Muscle layer of duodenum (tissue), 2 donors: ENCODE measurements around the gene GLIS1.
A peak's percentile ranks its signal among the peaks of the same experiment; 100 is the strongest.

Experiments
- H3K27ac ChIP-seq: one replicate; pipeline ENCODE4 v1.7.0; 2013; ENCODE audit warnings: mild to moderate bottlenecking, low read length
- H3K27me3 ChIP-seq: one replicate; pipeline ENCODE4 v1.7.0; 2013; ENCODE audit warnings: low read depth, mild to moderate bottlenecking, control low read depth, low read length
- H3K36me3 ChIP-seq, 2 donors: one replicate each; pipeline ENCODE4 v1.7.0; 2013; ENCODE audit warnings: low read length in 2 of 2, control low read depth in 1 of 2, mild to moderate bottlenecking in 1 of 2; ENCODE audit not compliant: insufficient read depth in 2 of 2, control insufficient read depth in 1 of 2
- H3K4me1 ChIP-seq, 2 donors: one replicate each; pipeline ENCODE4 v1.7.0; 2013; ENCODE audit warnings: low read length in 2 of 2, mild to moderate bottlenecking in 2 of 2, control low read depth in 1 of 2, moderate library complexity in 1 of 2; ENCODE audit not compliant: insufficient read depth in 2 of 2, control insufficient read depth in 1 of 2
- H3K4me3 ChIP-seq, 2 donors: one replicate each; pipeline ENCODE4 v1.7.0; 2013; ENCODE audit warnings: low read length in 2 of 2, low read depth in 1 of 2, mild to moderate bottlenecking in 1 of 2
- H3K9me3 ChIP-seq, 2 donors: one replicate each; pipeline ENCODE4 v1.7.0; 2013; ENCODE audit warnings: low read length in 2 of 2, control low read depth in 1 of 2, mild to moderate bottlenecking in 1 of 2; ENCODE audit not compliant: control insufficient read depth in 1 of 2
- donor health status: healthy.

Gene GLIS1

GRCh38 chr1:53739109-53739681 is at the start of gene GLIS1:
Gene GLIS1, minus strand, starts transcription at chr1:53739164. Its CDS starts 1,100 bp downstream, at chr1:53738064.
- peaks cover 5 to 17% of the 10 kb centered on the region in 2 donors for H3K4me1 ChIP-seq
- no peak within 1 kb of the TSS for H3K27ac ChIP-seq
- no peaks in the 10 kb centered on the region for H3K36me3 ChIP-seq
- H3K4me3 ChIP-seq = peak within 1 kb of the TSS; percentile 66 to 75
- no peaks in the 10 kb centered on the region for H3K9me3 ChIP-seq
- H3K27me3 ChIP-seq = peaks cover 7% of the 10 kb centered on the region

GRCh38 chr1:53787655-53788054 is 48.7 kb upstream of the GLIS1 start:
- no peak overlapping the region for H3K4me3 ChIP-seq
- H3K27ac ChIP-seq = no peak overlapping the region
- peaks cover 11 to 27% of the 10 kb centered on the region in 2 donors for H3K36me3 ChIP-seq
- H3K9me3 ChIP-seq = no peaks in the 10 kb centered on the region
- H3K27me3 ChIP-seq = no peaks in the 10 kb centered on the region
- H3K4me1 ChIP-seq = no peaks in the 10 kb centered on the region

GRCh38 chr1:53783056-53783455 is 44.1 kb upstream of the GLIS1 start:
- no peak overlapping the region for H3K4me3 ChIP-seq
- H3K36me3 ChIP-seq = peaks cover 11 to 21% of the 10 kb centered on the region in 2 donors
- no peaks in the 10 kb centered on the region for H3K9me3 ChIP-seq
- no peaks in the 10 kb centered on the region for H3K27me3 ChIP-seq
- no peaks in the 10 kb centered on the region for H3K4me1 ChIP-seq
- H3K27ac ChIP-seq = no peak overlapping the region

GRCh38 chr1:53781654-53782053 is 42.7 kb upstream of the GLIS1 start:
- H3K4me1 ChIP-seq = no peaks in the 10 kb centered on the region
- H3K27ac ChIP-seq = no peak overlapping the region
- no peaks in the 10 kb centered on the region for H3K27me3 ChIP-seq
- no peaks in the 10 kb centered on the region for H3K9me3 ChIP-seq
- peaks cover 11 to 23% of the 10 kb centered on the region in 2 donors for H3K36me3 ChIP-seq
- H3K4me3 ChIP-seq = no peak overlapping the region

GRCh38 chr1:53777272-53777671 is 38.3 kb upstream of the GLIS1 start:
- Histone ChIP-seq H3K9me3 (no peaks in the 10 kb centered on the region), H3K4me3 (no peak overlapping the region), H3K27me3 (no peaks in the 10 kb centered on the region), H3K4me1 (no peaks in the 10 kb centered on the region), H3K36me3 (peaks cover 0 to 19% of the 10 kb centered on the region in 2 donors), H3K27ac (no peak overlapping the region)

- peaks cover 0 to 5% of the 10 kb centered on the region in 2 donors for H3K4me1 ChIP-seq
- H3K27ac ChIP-seq = no peak overlapping the region
Measured at GRCh38 chr1:53771648-53772047, 32.7 kb upstream of the GLIS1 start.

GRCh38 chr1:53769780-53770179 is 30.8 kb upstream of the GLIS1 start:
- H3K9me3 ChIP-seq = no peaks in the 10 kb centered on the region
- H3K4me1 ChIP-seq = peaks cover 0 to 5% of the 10 kb centered on the region in 2 donors
- no peak overlapping the region for H3K27ac ChIP-seq
- H3K36me3 ChIP-seq = peaks cover 0 to 13% of the 10 kb centered on the region in 2 donors
- no peak overlapping the region for H3K4me3 ChIP-seq
- H3K27me3 ChIP-seq = no peaks in the 10 kb centered on the region

More at GRCh38 chr1:53771648-53772047, 32.7 kb upstream of the GLIS1 start:
- peaks cover 0 to 13% of the 10 kb centered on the region in 2 donors for H3K36me3 ChIP-seq
- no peaks in the 10 kb centered on the region for H3K9me3 ChIP-seq
- H3K27me3 ChIP-seq = no peaks in the 10 kb centered on the region
- H3K4me3 ChIP-seq = no peak overlapping the region

GRCh38 chr1:53769184-53769583 is 30.2 kb upstream of the GLIS1 start:
- Histone ChIP-seq H3K4me1 (peaks cover 0 to 5% of the 10 kb centered on the region in 2 donors), H3K27ac (no peak overlapping the region), H3K36me3 (peaks cover 0 to 13% of the 10 kb centered on the region in 2 donors), H3K4me3 (no peak overlapping the region), H3K9me3 (no peaks in the 10 kb centered on the region), H3K27me3 (no peaks in the 10 kb centered on the region)

GRCh38 chr1:53766831-53767405 is 28.0 kb upstream of the GLIS1 start:
- H3K4me3 ChIP-seq = peak overlapping the region in 1 of 2 donors; percentile 3
- peaks cover 0 to 5% of the 10 kb centered on the region in 2 donors for H3K4me1 ChIP-seq

GRCh38 chr1:53766194-53766742 is 27.3 kb upstream of the GLIS1 start:
- no peaks in the 10 kb centered on the region for H3K9me3 ChIP-seq
- peak overlapping the region in 1 of 2 donors; percentile 3 for H3K4me3 ChIP-seq
- H3K27me3 ChIP-seq = no peaks in the 10 kb centered on the region
- H3K36me3 ChIP-seq = peaks cover 0 to 6% of the 10 kb centered on the region in 2 donors
- H3K27ac ChIP-seq = no peak overlapping the region
- H3K4me1 ChIP-seq = peaks cover 0 to 5% of the 10 kb centered on the region in 2 donors

More at GRCh38 chr1:53766831-53767405, 28.0 kb upstream of the GLIS1 start:
- peaks cover 0 to 6% of the 10 kb centered on the region in 2 donors for H3K36me3 ChIP-seq
- H3K9me3 ChIP-seq = no peaks in the 10 kb centered on the region
- H3K27me3 ChIP-seq = no peaks in the 10 kb centered on the region
- H3K27ac ChIP-seq = no peak overlapping the region

GRCh38 chr1:53765657-53766056 is 26.7 kb upstream of the GLIS1 start:
- H3K9me3 ChIP-seq = no peaks in the 10 kb centered on the region
- peaks cover 0 to 5% of the 10 kb centered on the region in 2 donors for H3K4me1 ChIP-seq
- H3K27me3 ChIP-seq = no peaks in the 10 kb centered on the region
- no peak overlapping the region for H3K4me3 ChIP-seq
- H3K27ac ChIP-seq = no peak overlapping the region
- H3K36me3 ChIP-seq = peaks cover 0 to 6% of the 10 kb centered on the region in 2 donors
